ENCODE measurements around the gene RPL38.

RPL38 gene

GRCh38 chr17:74199306-74200092, 4.0 kb upstream of the RPL38 start:
- Histone ChIP-seq H3K4me1 (ENCODE audit: insufficient read depth, low read length) (no peaks in the 10 kb centered on the region), H3K36me3 (ENCODE audit: insufficient read depth, low read length) (peaks cover 6% of the 10 kb centered on the region), H3K9ac (ENCODE audit: low read depth, low read length) (no peak overlapping the region), H3K27ac (ENCODE audit: low read depth, low read length) (no peak overlapping the region), H3K27me3 (ENCODE audit: insufficient read depth, low read length) (peaks cover 16% of the 10 kb centered on the region), H3K4me3 (ENCODE audit: low read length) (peak overlapping the region; percentile 34), H3K9me3 (ENCODE audit: insufficient read depth, low read depth, low read length) (no peaks in the 10 kb centered on the region)
- 32% methylated on average over 34 of the region's 35 CpGs for WGBS

- 79% methylated on average over 10 of the region's 10 CpGs for WGBS
- Histone ChIP-seq H3K4me3 (ENCODE audit: low read length) (no peak overlapping the region), H3K36me3 (ENCODE audit: insufficient read depth, low read length) (peaks cover 12% of the 10 kb centered on the region), H3K27me3 (ENCODE audit: insufficient read depth, low read length) (peaks cover 16% of the 10 kb centered on the region), H3K9ac (ENCODE audit: low read depth, low read length) (no peak overlapping the region), H3K9me3 (ENCODE audit: insufficient read depth, low read depth, low read length) (no peaks in the 10 kb centered on the region), H3K27ac (ENCODE audit: low read depth, low read length) (no peak overlapping the region), H3K4me1 (ENCODE audit: insufficient read depth, low read length) (no peaks in the 10 kb centered on the region)
Measured at GRCh38 chr17:74200112-74200511, 3.4 kb upstream of the RPL38 start.

- H3K4me3 ChIP-seq (ENCODE audit: low read length): no peak overlapping the region
- H3K27me3 ChIP-seq (ENCODE audit: insufficient read depth, low read length): peaks cover 16% of the 10 kb centered on the region
- no peaks in the 10 kb centered on the region for H3K4me1 ChIP-seq (ENCODE audit: insufficient read depth, low read length)
- H3K9ac ChIP-seq (ENCODE audit: low read depth, low read length): no peak overlapping the region
- WGBS: 92% methylated on average over 8 of the region's 8 CpGs
- H3K9me3 ChIP-seq (ENCODE audit: insufficient read depth, low read depth, low read length): no peaks in the 10 kb centered on the region
- peaks cover 23% of the 10 kb centered on the region for H3K36me3 ChIP-seq (ENCODE audit: insufficient read depth, low read length)
- H3K27ac ChIP-seq (ENCODE audit: low read depth, low read length): no peak overlapping the region
Measured at GRCh38 chr17:74201250-74201649, 2.2 kb upstream of the RPL38 start.

GRCh38 chr17:74201948-74202347, 1.5 kb upstream of the RPL38 start:
- Histone ChIP-seq H3K9me3 (ENCODE audit: insufficient read depth, low read depth, low read length) (no peaks in the 10 kb centered on the region), H3K4me1 (ENCODE audit: insufficient read depth, low read length) (no peaks in the 10 kb centered on the region), H3K36me3 (ENCODE audit: insufficient read depth, low read length) (peaks cover 29% of the 10 kb centered on the region), H3K9ac (ENCODE audit: low read depth, low read length) (no peak overlapping the region), H3K27me3 (ENCODE audit: insufficient read depth, low read length) (peaks cover 16% of the 10 kb centered on the region), H3K27ac (ENCODE audit: low read depth, low read length) (no peak overlapping the region), H3K4me3 (ENCODE audit: low read length) (no peak overlapping the region)
- 88% methylated on average over 10 of the region's 10 CpGs for WGBS

- peaks cover 39% of the 10 kb centered on the region for H3K36me3 ChIP-seq (ENCODE audit: insufficient read depth, low read length)
- H3K9ac ChIP-seq (ENCODE audit: low read depth, low read length): no peak overlapping the region
- H3K9me3 ChIP-seq (ENCODE audit: insufficient read depth, low read depth, low read length): no peaks in the 10 kb centered on the region
- H3K27me3 ChIP-seq (ENCODE audit: insufficient read depth, low read length): peaks cover 16% of the 10 kb centered on the region
- peak overlapping the region; percentile 37 for H3K4me3 ChIP-seq (ENCODE audit: low read length)
- no peaks in the 10 kb centered on the region for H3K4me1 ChIP-seq (ENCODE audit: insufficient read depth, low read length)
- 72% methylated on average over 15 of the region's 15 CpGs for WGBS
- no peak overlapping the region for H3K27ac ChIP-seq (ENCODE audit: low read depth, low read length)
Measured at GRCh38 chr17:74202938-74203337, 540 bp upstream of the RPL38 start.

- WGBS: 76% methylated on average over 5 of the region's 14 CpGs
- Histone ChIP-seq H3K36me3 (ENCODE audit: insufficient read depth, low read length) (peaks cover 54% of the 10 kb centered on the region), H3K4me3 (ENCODE audit: low read length) (peak overlapping the region; percentile 82), H3K27me3 (ENCODE audit: insufficient read depth, low read length) (peaks cover 16% of the 10 kb centered on the region), H3K9ac (ENCODE audit: low read depth, low read length) (peak overlapping the region; percentile 98), H3K4me1 (ENCODE audit: insufficient read depth, low read length) (no peaks in the 10 kb centered on the region), H3K9me3 (ENCODE audit: insufficient read depth, low read depth, low read length) (no peaks in the 10 kb centered on the region), H3K27ac (ENCODE audit: low read depth, low read length) (peak overlapping the region; percentile 86)
Measured at GRCh38 chr17:74204474-74204873, 996 bp downstream of the RPL38 start.

- peaks cover 62% of the 10 kb centered on the region for H3K36me3 ChIP-seq (ENCODE audit: insufficient read depth, low read length)
- H3K9ac ChIP-seq (ENCODE audit: low read depth, low read length): peak overlapping the region; percentile 98; the same call in 1 of the 2 replicates
- H3K9me3 ChIP-seq (ENCODE audit: insufficient read depth, low read depth, low read length): no peaks in the 10 kb centered on the region
- WGBS: 96% methylated on average over 3 of the region's 3 CpGs
- H3K4me1 ChIP-seq (ENCODE audit: insufficient read depth, low read length): peaks cover 2% of the 10 kb centered on the region; the same call in 1 of the 2 replicates
- H3K27me3 ChIP-seq (ENCODE audit: insufficient read depth, low read length): peaks cover 10% of the 10 kb centered on the region
- H3K4me3 ChIP-seq (ENCODE audit: low read length): peak overlapping the region; percentile 82
- H3K27ac ChIP-seq (ENCODE audit: low read depth, low read length): peak overlapping the region; percentile 11; the same call in 1 of the 2 replicates
Measured at GRCh38 chr17:74205274-74205673, 1.8 kb downstream of the RPL38 start.

- H3K36me3 ChIP-seq (ENCODE audit: insufficient read depth, low read length): peaks cover 66% of the 10 kb centered on the region
- no peak overlapping the region for H3K4me3 ChIP-seq (ENCODE audit: low read length)
- H3K27ac ChIP-seq (ENCODE audit: low read depth, low read length): no peak overlapping the region
- peaks cover 12% of the 10 kb centered on the region for H3K4me1 ChIP-seq (ENCODE audit: insufficient read depth, low read length)
- WGBS: 95% methylated on average over 5 of the region's 5 CpGs
- H3K27me3 ChIP-seq (ENCODE audit: insufficient read depth, low read length): no peaks in the 10 kb centered on the region
- no peaks in the 10 kb centered on the region for H3K9me3 ChIP-seq (ENCODE audit: insufficient read depth, low read depth, low read length)
- H3K9ac ChIP-seq (ENCODE audit: low read depth, low read length): no peak overlapping the region
Measured at GRCh38 chr17:74206332-74206818, 2.9 kb downstream of the RPL38 start.

- WGBS: 48% methylated on average over 18 of the region's 18 CpGs
- Histone ChIP-seq H3K9me3 (ENCODE audit: insufficient read depth, low read depth, low read length) (no peaks in the 10 kb centered on the region), H3K9ac (ENCODE audit: low read depth, low read length) (peak overlapping the region; percentile 64), H3K4me1 (ENCODE audit: insufficient read depth, low read length) (peaks cover 24% of the 10 kb centered on the region), H3K4me3 (ENCODE audit: low read length) (peak overlapping the region; percentile 17; the same call in 1 of the 2 replicates), H3K27me3 (ENCODE audit: insufficient read depth, low read length) (peaks cover 35% of the 10 kb centered on the region), H3K27ac (ENCODE audit: low read depth, low read length) (peak overlapping the region; percentile 85), H3K36me3 (ENCODE audit: insufficient read depth, low read length) (peaks cover 51% of the 10 kb centered on the region)
Measured at GRCh38 chr17:74210191-74211140, 7.0 kb downstream of the RPL38 start.

GRCh38 chr17:74211141-74211911, 7.8 kb downstream of the RPL38 start:
- Histone ChIP-seq H3K27me3 (ENCODE audit: insufficient read depth, low read length) (peaks cover 36% of the 10 kb centered on the region), H3K9me3 (ENCODE audit: insufficient read depth, low read depth, low read length) (no peaks in the 10 kb centered on the region), H3K27ac (ENCODE audit: low read depth, low read length) (peak overlapping the region; percentile 85), H3K9ac (ENCODE audit: low read depth, low read length) (peak overlapping the region; percentile 64), H3K4me3 (ENCODE audit: low read length) (peak overlapping the region; percentile 17; the same call in 1 of the 2 replicates), H3K36me3 (ENCODE audit: insufficient read depth, low read length) (peaks cover 43% of the 10 kb centered on the region), H3K4me1 (ENCODE audit: insufficient read depth, low read length) (peaks cover 24% of the 10 kb centered on the region)
- 26% methylated on average over 14 of the region's 14 CpGs for WGBS

All from HUES64 (cell line).